A549 (cell line): ENCODE measurements around the gene NAA16. TPM values are rescaled to one million over a fixed set of nuclear protein-coding genes. Genes with fewer than 3 reads are reported as not detected.

Experiments used
- ATAC-seq, 2 experiments: fragments of 200-7000 bp in 1 of 2; fragments of >200 bp in 1 of 2; cut with Nextera tagmentation in 1 of 2; cut with Tn5 transposase in 1 of 2; 3 replicates each; pipeline versions ENCODE4 v1.8.0 to v1.9.1; 2018 to 2020; ENCODE audit warnings: mild to moderate bottlenecking in 1 of 2, moderate library complexity in 1 of 2
- CTCF ChIA-PET: fragments of 300-600 bp; sonication (Branson Sonifier 250); formaldehyde crosslinking; extraction: SDS; loops from one replicate; lab custom pipeline; 2021; ENCODE audit warnings: antibody characterized with exemption, inconsistent platforms; lab: Yijun Ruan, JAX
- POLR2A ChIA-PET: fragments of 350-600 bp; formaldehyde crosslinking; extraction: SDS; loops from one replicate; lab custom pipeline; 2021; ENCODE audit warnings: antibody characterized with exemption, inconsistent platforms; lab: Yijun Ruan, JAX
- DNase-seq, 2 experiments: peaks; one replicate each; pipeline versions ENCODE4 v3.0.0 to v3.0.0-alpha.2; 2011 to 2016; ENCODE audit warnings: low read depth in 1 of 2, low spot score in 1 of 2
- FAIRE-seq: peaks from 2 replicates; lab custom pipeline; 2011; peaks lifted over from hg19 to GRCh38; lab: Jason Lieb, UNC
- H3K27ac ChIP-seq, 2 experiments: fragments of >200 bp; sonication (Bioruptor Twin); formaldehyde crosslinking; 3 replicates each; pipeline ENCODE4 v1.5.1; 2016 to 2017
- H3K4me1 ChIP-seq: fragments of >200 bp; sonication (Bioruptor Twin); formaldehyde crosslinking; 3 replicates; pipeline ENCODE4 v1.6.1; 2016
- H3K4me2 ChIP-seq: fragments of >200 bp; sonication (Bioruptor Twin); formaldehyde crosslinking; 3 replicates; pipeline ENCODE4 v1.6.1; 2016
- H3K4me3 ChIP-seq: fragments of >200 bp; sonication (Bioruptor Twin); formaldehyde crosslinking; 3 replicates; pipeline ENCODE4 v1.5.1; 2016
- H3K9me3 ChIP-seq: fragments of >200 bp; sonication (Bioruptor Twin); formaldehyde crosslinking; 3 replicates; pipeline ENCODE4 v1.6.1; 2016
- ATOH8 ChIP-seq: fragments of 250-450 bp; sonication (Bioruptor Pico); IDR thresholded peaks from 2 replicates; pipeline ENCODE4 v1.5.0; 2020; ENCODE audit warnings: low read depth, mild to moderate bottlenecking, moderate library complexity
- BHLHE40 ChIP-seq: IDR thresholded peaks from 2 replicates; pipeline ENCODE4 v1.6.1; 2012; ENCODE audit warnings: low read depth, low read length, inconsistent platforms
- CBX2 ChIP-seq: fragments of 200-600 bp; sonication (generic); IDR thresholded peaks from 2 replicates; pipeline ENCODE4 v1.6.1; 2016; ENCODE audit warnings: low read depth, mild to moderate bottlenecking, borderline replicate concordance
- CBX8 ChIP-seq: fragments of 200-600 bp; sonication (generic); IDR thresholded peaks from 2 replicates; pipeline ENCODE4 v1.6.1; 2016
- CHD2 ChIP-seq: fragments of 150-350 bp; IDR thresholded peaks from 2 replicates; pipeline ENCODE4 v1.6.1; 2014; ENCODE audit warnings: low read length; ENCODE audit not compliant: partially characterized antibody
- EP300 ChIP-seq, 2 experiments: fragments of >200 bp; sonication (Bioruptor Twin); formaldehyde crosslinking; IDR thresholded peaks; 2 replicates in 1 of 2; 3 replicates in 1 of 2; pipeline ENCODE4 v1.6.1; 2016 to 2017
- ESRRA ChIP-seq: fragments of 150-350 bp; IDR thresholded peaks from 2 replicates; pipeline ENCODE4 v1.6.1; 2014; ENCODE audit warnings: mild to moderate bottlenecking, low read length, borderline replicate concordance
- FOSB ChIP-seq: fragments of 250-450 bp; sonication (Bioruptor Pico); IDR thresholded peaks from 2 replicates; pipeline ENCODE4 v1.5.0; 2020; ENCODE audit warnings: mild to moderate bottlenecking, moderate library complexity
- FOXS1 ChIP-seq: fragments of 250-450 bp; sonication (Bioruptor Pico); IDR thresholded peaks from 2 replicates; pipeline ENCODE4 v1.5.0; 2020; ENCODE audit warnings: mild to moderate bottlenecking, moderate library complexity
- GATA3 ChIP-seq: IDR thresholded peaks from 2 replicates; pipeline ENCODE4 v1.6.1; 2012; ENCODE audit warnings: borderline replicate concordance
- HEYL ChIP-seq: fragments of 250-450 bp; sonication (Bioruptor Pico); IDR thresholded peaks from 2 replicates; pipeline ENCODE4 v1.8.0; 2021; ENCODE audit warnings: mild to moderate bottlenecking, moderate library complexity
- HOXB13 ChIP-seq: fragments of 250-450 bp; sonication (Bioruptor Pico); IDR thresholded peaks from 2 replicates; pipeline ENCODE4 v1.5.0; 2020; ENCODE audit warnings: low read depth, mild to moderate bottlenecking, moderate library complexity
- JUN ChIP-seq, 2 experiments: fragments of >200 bp; sonication (Bioruptor Twin); formaldehyde crosslinking; IDR thresholded peaks; 2 replicates in 1 of 2; 3 replicates in 1 of 2; pipeline ENCODE4 v1.6.1; 2016 to 2017
- KDM1A ChIP-seq: fragments of 200-600 bp; sonication (generic); IDR thresholded peaks from 2 replicates; pipeline ENCODE4 v1.6.1; 2016; ENCODE audit warnings: low read depth, mild to moderate bottlenecking
- NFE2L2 ChIP-seq: fragments of 150-350 bp; conservative IDR thresholded peaks from 2 replicates; pipeline ENCODE4 v1.6.1; 2014; ENCODE audit warnings: low read length
- NR3C1 ChIP-seq: fragments of >200 bp; sonication (Bioruptor Twin); formaldehyde crosslinking; IDR thresholded peaks from 3 replicates; pipeline ENCODE4 v1.6.1; 2017
- PBX3 ChIP-seq: IDR thresholded peaks from 2 replicates; pipeline ENCODE4 v1.6.1; 2012
- POLR2A ChIP-seq: IDR thresholded peaks from 2 replicates; pipeline ENCODE4 v1.6.1; 2012; ENCODE audit warnings: mild to moderate bottlenecking, low read length
- POLR2AphosphoS2 ChIP-seq: conservative IDR thresholded peaks from 2 replicates; pipeline ENCODE4 v1.6.1; 2012; ENCODE audit warnings: low read length, improper control_type of control experiment, inconsistent platforms
- RARB ChIP-seq: fragments of 250-450 bp; sonication (Bioruptor Pico); IDR thresholded peaks from 2 replicates; pipeline ENCODE4 v1.8.0; 2021; ENCODE audit warnings: mild to moderate bottlenecking, moderate library complexity
- RCOR1 ChIP-seq: fragments of 150-350 bp; IDR thresholded peaks from 2 replicates; pipeline ENCODE4 v1.6.1; 2014; ENCODE audit warnings: antibody characterized with exemption, low read length, low read depth
- TFCP2L1 ChIP-seq: fragments of 250-450 bp; sonication (Bioruptor Pico); IDR thresholded peaks from 2 replicates; pipeline ENCODE4 v1.5.0; 2021; ENCODE audit warnings: mild to moderate bottlenecking
- TP53 ChIP-seq: fragments of 250-450 bp; sonication (Bioruptor Pico); IDR thresholded peaks from 2 replicates; pipeline ENCODE4 v1.5.0; 2021; ENCODE audit warnings: mild to moderate bottlenecking, moderate library complexity
- ZFP36 ChIP-seq: fragments of 450-650 bp; IDR thresholded peaks from 2 replicates; pipeline ENCODE4 v1.6.1; 2014; ENCODE audit warnings: borderline replicate concordance; ENCODE audit not compliant: partially characterized antibody
- ZNF302 ChIP-seq: fragments of 250-450 bp; sonication (Bioruptor Pico); IDR thresholded peaks from 2 replicates; pipeline ENCODE4 v1.9.0; 2021; ENCODE audit warnings: inconsistent platforms, mild to moderate bottlenecking, moderate library complexity
- WGBS: methylation state at CpG from one replicate; pipeline ENCODE4 v1.1.6; 2017; ENCODE audit errors: missing lambda C conversion rate; 5-methylcytosine and 5-hydroxymethylcytosine counted together
- polyA plus RNA-seq, 4 experiments: library from polyadenylated mRNA; depleted of rRNA in 3 of 4; stranded (reverse); fragments of >200 nt; fragmentation: RNase III in 1 of 4; extraction: RNeasy Plus Mini Kit Qiagen cat#74134 plus additional on column Dnase treatment in 1 of 4; gene quantifications; 2 replicates in 3 of 4; 3 replicates in 1 of 4; pipeline ENCODE4 v1.2.3, GENCODE V29; 2011 to 2017

NAA16 gene
- polyA plus RNA-seq, 2 of the 4 experiments (the other 2 are of a cell fraction): 10.5 to 18.8 TPM

- no peak for ATAC-seq
- no peak for DNase-seq
- WGBS: 85% methylated on average over 1 of the region's 1 CpG
- H3K4me3 ChIP-seq: no peak overlapping the region
- FAIRE-seq: no peak
- no peak for TF ChIP-seq ZNF302 (CRISPR knock-in tag)
- no peak for TF ChIP-seq FOSB (CRISPR knock-in tag)
- no peak for TF ChIP-seq HEYL (CRISPR knock-in tag)
- no peak for TF ChIP-seq TP53
- no peak for TF ChIP-seq GATA3
- no peak for TF ChIP-seq CHD2
- no peak for TF ChIP-seq EP300 (IDR thresholded peaks at IDR 0.05)
- TF ChIP-seq CBX8: no peak
- no peak for TF ChIP-seq RARB
- peaks cover 27% of the 10 kb centered on the region for H3K4me1 ChIP-seq
- no peaks in the 10 kb centered on the region for H3K9me3 ChIP-seq
- no peak overlapping the region for H3K4me2 ChIP-seq
- ChIA-PET POLR2A (no interaction called here), CTCF (no interaction called here)
- no peak overlapping the region for H3K27ac ChIP-seq
Measured at GRCh38 chr13:41317243-41317642, 6.2 kb downstream of the NAA16 start.

GRCh38 chr13:41325752-41326151, 14.7 kb downstream of the NAA16 start:
- H3K4me2 ChIP-seq: no peak overlapping the region
- ChIA-PET POLR2A (no interaction called here), CTCF (interaction anchor here (0.9 kb wide), 1 partner anchor 23 kb away, joined by 3 read pairs; no protein-coding TSS in a partner anchor)
- TF ChIP-seq POLR2A: no peak
- no peak for TF ChIP-seq JUN (IDR thresholded peaks at IDR 0.05)
- TF ChIP-seq ZFP36: no peak
- TF ChIP-seq NFE2L2: no peak
- TF ChIP-seq ESRRA: no peak
- no peak for TF ChIP-seq RCOR1
- TF ChIP-seq POLR2AphosphoS2: no peak
- no peak for TF ChIP-seq CHD2
- WGBS: 49% methylated on average over 2 of the region's 2 CpGs
- DNase-seq: no peak
- H3K9me3 ChIP-seq: no peaks in the 10 kb centered on the region
- no peak overlapping the region for H3K27ac ChIP-seq
- no peak overlapping the region for H3K4me3 ChIP-seq
- no peaks in the 10 kb centered on the region for H3K4me1 ChIP-seq
- ATAC-seq: no peak
- no peak for FAIRE-seq

- no peak for ATAC-seq
- Histone ChIP-seq H3K9me3 (no peaks in the 10 kb centered on the region), H3K27ac (no peak overlapping the region), H3K4me3 (no peak overlapping the region), H3K4me2 (no peak overlapping the region), H3K4me1 (no peaks in the 10 kb centered on the region)
- CTCF ChIA-PET: interaction anchor here (0.9 kb wide), 1 partner anchor 22 kb away, joined by 3 read pairs; no protein-coding TSS in a partner anchor
- FAIRE-seq: no peak
- POLR2A ChIA-PET: no interaction called here
- DNase-seq: no peak
- TF ChIP-seq KDM1A (no peak), ZFP36 (no peak), FOXS1 (CRISPR knock-in tag) (no peak), CBX2 (no peak), HOXB13 (CRISPR knock-in tag) (no peak), TFCP2L1 (CRISPR knock-in tag) (no peak), ATOH8 (CRISPR knock-in tag) (no peak), BHLHE40 (no peak), PBX3 (no peak), NR3C1 (no peak)
- WGBS: 73% methylated on average over 1 of the region's 1 CpG
Measured at GRCh38 chr13:41326661-41327060, 15.6 kb downstream of the NAA16 start.
